ENCODE measurements around the gene PRKG1.

DNA sequence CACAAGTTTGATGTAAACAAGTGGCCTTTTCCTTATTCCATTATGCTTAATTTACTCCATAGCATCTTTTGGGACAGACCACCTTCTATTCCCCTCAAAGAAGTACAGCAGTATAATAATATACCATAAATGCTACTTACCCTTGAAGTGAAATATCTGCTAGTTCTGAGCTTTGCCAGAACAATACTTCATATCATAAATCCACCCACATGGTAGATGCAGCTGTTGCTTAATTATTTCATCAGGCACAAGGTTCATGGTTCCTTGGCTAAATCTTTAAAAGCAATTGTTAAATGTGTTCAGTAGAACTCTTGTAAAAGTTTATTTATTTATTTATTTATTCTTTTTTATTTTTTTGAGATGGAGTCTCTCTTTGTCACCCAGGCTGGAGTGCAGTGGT is 592.2 kb downstream of the PRKG1 start:
- TF ChIP-seq, protein P1, sequence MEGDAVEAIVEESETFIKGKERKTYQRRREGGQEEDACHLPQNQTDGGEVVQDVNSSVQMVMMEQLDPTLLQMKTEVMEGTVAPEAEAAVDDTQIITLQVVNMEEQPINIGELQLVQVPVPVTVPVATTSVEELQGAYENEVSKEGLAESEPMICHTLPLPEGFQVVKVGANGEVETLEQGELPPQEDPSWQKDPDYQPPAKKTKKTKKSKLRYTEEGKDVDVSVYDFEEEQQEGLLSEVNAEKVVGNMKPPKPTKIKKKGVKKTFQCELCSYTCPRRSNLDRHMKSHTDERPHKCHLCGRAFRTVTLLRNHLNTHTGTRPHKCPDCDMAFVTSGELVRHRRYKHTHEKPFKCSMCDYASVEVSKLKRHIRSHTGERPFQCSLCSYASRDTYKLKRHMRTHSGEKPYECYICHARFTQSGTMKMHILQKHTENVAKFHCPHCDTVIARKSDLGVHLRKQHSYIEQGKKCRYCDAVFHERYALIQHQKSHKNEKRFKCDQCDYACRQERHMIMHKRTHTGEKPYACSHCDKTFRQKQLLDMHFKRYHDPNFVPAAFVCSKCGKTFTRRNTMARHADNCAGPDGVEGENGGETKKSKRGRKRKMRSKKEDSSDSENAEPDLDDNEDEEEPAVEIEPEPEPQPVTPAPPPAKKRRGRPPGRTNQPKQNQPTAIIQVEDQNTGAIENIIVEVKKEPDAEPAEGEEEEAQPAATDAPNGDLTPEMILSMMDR (IDR thresholded peaks at IDR 0.05; ENCODE audit: low read depth, low read length) = no peak
- TF ChIP-seq EZH2phosphoT487 (IDR thresholded peaks at IDR 0.05; ENCODE audit: low read depth) = no peak

Measured in OCI-LY3 (cell line).